ENCODE data around the gene AACS.

- TF ChIP-seq CTCF (IDR thresholded peaks at IDR 0.05; ENCODE audit: low read depth, low read length, poor library complexity, severe bottlenecking) (no peak), EZH2phosphoT487 (IDR thresholded peaks at IDR 0.05; ENCODE audit: borderline replicate concordance, low read length) (no peak)
Measured at GRCh38 chr12:125113263-125113662, 48.0 kb downstream of the AACS start.

All from DOHH2 (cell line).